Epidermal melanocyte (primary cell): ENCODE data around the gene MYPN.
"Not testable (repeated sequence)": the region's sequence is repeated elsewhere in the genome, so short reads cannot be mapped to it uniquely, and the experiment has no call there.

ENCODE experiments used
- DNase-seq: peaks from one replicate; pipeline ENCODE4 v3.0.0; 2011; ENCODE audit warnings: low spot score; ENCODE audit not compliant: insufficient read length

The MYPN gene

DNA sequence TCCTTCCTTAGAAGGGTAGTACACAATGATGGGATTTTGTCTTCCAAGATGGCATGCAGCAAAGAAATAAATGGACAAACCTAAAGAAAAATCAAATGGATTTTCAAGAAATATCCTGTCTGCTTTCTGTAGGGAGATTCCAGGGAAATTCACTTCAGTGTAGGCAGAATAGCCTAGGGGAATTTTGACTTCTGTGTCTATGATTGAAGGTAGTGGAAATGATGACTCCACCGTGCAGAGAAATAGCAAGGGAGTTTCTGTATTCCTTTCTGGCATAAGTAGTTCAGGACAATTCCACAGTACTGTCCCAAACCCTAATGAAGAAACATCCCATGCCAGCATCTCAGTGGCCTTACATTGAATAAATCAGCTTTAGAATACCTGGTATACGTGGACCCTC lies 113.1 kb downstream of the MYPN start:
- no peak for DNase-seq

GRCh38 chr10:68223535-68224165 lies 114.4 kb downstream of the MYPN start:
- DNase-seq, result no peak

DNA sequence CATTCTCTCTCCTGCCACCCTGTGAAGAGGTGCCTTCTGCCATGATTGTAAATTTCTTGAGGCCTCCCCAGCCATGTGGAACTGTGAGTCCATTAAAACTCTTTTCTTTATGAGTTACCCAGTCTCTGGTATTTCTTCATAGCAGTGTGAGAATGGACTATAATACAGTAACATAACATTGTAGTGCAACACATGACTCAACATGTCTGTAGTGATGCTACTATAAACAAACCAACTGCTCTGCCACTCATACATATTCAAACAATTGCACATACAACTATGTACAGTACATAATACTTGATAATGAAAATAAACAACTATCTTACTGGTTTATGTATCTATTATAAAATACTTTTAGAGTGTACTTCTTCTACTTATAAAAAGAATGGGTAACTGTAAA lies 115.5 kb downstream of the MYPN start:
- no peak for DNase-seq

DNA sequence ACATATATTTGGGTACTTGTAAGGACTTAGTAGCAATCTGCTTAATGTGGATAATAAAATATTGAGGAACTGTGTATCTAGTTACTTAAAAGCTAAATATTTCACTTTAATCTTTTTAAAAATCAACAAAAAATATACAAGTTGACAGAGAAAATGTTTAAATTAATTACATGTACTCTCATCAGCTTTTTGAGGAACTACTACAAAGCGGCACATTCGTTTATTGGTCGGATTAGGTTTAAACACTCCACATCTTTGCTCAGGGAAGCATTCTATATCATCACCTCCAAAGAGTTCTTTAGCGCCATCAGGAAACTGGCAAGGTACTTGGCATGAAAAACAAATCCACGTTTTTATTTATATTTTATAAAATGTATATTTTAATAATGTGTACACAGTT lies 121.0 kb downstream of the MYPN start:
- no peak for DNase-seq

- DNase-seq, result peak; percentile 88
Measured at GRCh38 chr10:68231106-68231816, 122.0 kb downstream of the MYPN start.

DNA sequence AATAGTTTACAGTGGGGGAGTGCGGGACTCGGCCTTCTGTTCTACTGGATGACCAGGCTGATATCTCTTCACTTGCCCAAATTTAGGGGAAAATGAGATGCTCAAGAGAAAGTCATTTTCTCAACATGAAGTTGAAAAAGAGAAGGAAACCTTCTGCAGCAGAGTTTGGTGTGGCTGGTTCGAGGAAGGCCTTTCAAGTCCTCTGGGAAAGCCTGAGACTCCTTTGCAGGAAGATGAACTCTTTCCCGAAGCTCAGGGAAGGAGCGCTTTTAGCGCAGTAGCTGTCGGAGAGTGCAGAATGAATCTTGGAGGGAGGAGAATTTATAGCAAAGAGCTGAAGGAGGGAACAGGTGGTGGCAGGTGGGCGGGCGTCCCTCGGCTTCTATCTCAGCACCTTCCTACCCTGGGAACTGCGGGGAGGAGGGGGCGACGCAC lies 122.5 kb downstream of the MYPN start, which contains the start of gene ATOH7:
TSS of gene ATOH7 (minus strand) at position 297 of the 435 bp plus-strand sequence. CDS start 436 bp downstream, outside the sequence.
- peak; percentile 26 for DNase-seq

DNA sequence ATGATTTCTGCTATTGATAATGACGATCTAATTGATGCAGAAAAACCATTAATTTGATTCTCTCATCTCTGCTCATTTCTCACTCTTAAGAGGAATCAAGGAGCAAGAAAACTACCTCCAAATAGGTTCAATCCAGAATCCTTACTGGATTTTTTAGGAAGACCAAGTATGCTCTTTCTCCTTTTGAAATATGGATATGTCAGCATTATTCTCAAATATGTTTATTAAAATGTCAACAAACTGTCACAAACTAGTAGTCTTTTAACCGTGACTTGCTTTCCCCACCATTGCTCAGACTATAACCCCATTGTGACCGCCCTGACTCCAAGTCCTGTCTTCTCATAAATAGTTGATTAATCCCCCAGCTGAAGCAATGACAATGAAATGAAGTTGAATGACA lies 123.8 kb downstream of the MYPN start:
- DNase-seq, result no peak

DNA sequence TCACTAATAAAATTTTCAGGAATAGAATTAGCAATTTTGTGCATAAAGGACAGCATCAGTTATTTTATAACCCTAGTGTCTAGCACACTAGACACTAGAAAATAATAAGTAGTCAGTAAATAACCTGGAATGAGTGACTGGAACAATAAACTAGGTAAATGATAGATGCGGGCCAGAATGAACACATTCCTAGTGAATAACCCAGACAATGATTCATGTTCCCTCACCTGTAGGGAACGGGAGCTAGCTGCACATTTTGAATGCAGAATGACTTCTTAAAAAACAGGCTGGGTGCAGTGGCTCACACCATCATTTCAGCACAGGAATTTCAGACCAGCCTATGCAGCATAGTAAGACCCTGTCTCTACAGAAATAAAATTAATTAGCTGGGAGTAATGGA lies 125.8 kb downstream of the MYPN start:
- DNase-seq, result no peak

GRCh38 chr10:68235581-68235980 lies 126.3 kb downstream of the MYPN start:
- no peak for DNase-seq

DNA sequence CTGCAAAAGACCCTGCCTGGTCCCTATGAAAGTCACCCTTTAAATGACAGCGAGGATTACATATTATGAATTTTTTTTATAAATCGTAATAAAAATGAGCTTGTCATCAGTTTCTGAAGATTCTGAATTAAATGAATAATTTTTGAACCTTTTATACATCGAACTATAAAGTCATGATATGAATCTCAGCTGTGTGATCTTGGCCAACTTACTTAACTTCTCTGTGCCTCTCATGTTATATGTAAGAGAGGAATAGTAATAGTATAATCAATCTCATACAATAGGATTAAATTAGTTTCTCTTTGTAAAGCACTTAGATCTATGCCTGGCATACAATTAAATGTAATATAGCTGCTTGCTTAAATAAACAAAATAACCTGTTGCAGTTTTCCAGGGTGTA lies 127.9 kb downstream of the MYPN start:
- no peak for DNase-seq

DNA sequence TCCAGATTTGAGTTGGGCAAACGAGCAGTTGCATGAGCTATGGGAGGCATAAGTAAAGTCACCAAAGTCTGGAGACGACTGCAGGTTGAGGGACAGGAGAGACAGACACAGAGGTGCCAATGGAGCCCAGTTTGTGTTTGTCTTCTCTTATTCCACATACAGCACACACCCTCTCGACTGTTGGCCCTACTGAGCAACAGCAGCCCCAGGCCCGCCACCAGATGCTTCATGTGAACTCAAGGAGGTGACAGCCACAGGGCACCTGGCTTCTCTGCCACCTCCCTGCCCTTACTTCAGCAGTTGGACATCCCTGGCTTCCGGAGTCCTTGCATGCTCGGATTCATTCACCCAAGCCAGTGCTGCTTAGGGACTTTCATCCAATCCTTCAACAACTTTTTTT lies 129.1 kb downstream of the MYPN start:
- no peak for DNase-seq

- DNase-seq, result no peak
Measured at GRCh38 chr10:68239069-68239468, 129.8 kb downstream of the MYPN start.

DNA sequence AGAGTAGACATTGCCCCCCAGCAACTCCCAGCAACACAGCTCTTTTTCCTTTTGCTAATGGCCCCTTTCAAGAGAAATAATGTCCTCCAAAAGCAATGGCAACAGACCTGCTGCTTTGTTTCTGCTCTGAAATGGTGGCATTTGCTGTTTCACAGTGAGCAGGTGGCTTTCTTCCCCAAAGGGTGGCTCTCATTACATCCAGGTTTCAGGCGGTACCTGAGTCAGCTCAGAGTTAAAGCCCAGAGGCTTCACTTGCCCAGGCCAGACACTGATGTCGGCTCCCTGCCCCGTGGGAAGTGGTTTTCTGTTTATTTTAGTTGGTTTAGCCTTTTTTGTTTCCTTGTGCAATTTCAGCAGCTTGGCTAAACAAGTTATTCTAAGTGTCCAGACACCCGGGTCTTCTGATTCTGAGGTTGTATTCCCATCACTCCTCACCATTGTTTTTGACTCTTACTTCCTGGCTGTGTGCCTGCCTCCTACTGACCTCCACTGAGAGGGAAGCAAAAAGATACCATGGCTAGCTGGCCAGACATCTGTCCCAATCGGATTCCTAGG lies 130.4 kb downstream of the MYPN start:
- no peak for DNase-seq

- DNase-seq, result no peak
Measured at GRCh38 chr10:68242051-68242450, 132.8 kb downstream of the MYPN start.

DNA sequence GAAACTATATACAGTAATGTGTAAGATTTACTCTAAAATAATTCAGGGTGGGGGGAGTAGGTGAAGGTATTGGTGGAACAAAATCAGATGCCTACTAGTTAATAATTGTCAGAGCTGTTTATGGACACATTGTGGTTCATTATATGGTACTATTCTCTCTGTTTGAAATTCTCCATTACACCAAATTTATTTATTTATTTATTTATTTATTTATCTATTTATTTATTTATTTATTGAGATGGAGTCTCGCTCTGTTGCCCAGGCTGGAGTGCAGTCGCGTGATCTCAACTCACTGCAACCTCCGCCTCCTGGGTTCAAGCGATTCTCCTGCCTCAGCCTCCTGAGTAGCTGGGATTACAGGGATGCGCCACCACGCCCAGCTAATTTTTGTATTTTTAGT lies 137.1 kb downstream of the MYPN start:
- DNase-seq, result not testable (repeated sequence)

GRCh38 chr10:68247931-68248330 lies 138.6 kb downstream of the MYPN start:
- DNase-seq, result no peak

DNA sequence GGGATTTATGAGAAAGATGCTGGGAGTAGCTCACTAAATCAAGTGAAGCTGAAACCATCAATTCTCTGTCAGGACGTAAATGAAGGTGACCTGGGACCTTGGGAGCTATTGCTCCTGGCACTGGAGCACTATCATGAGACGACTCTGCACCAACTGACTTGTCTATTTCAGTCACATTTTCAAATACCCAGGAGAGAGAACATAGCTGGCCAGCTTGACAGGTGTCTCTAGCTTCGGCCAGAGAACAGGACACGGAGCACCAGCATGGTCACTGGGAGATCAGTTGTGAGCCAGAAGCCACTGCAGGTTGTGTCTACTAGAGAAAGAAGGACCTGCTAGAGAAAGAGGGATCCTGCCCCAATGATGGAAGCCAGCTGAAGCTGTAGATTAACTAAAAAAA lies 140.0 kb downstream of the MYPN start:
- no peak for DNase-seq

GRCh38 chr10:68251151-68251550 lies 141.9 kb downstream of the MYPN start:
- DNase-seq, result no peak

DNA sequence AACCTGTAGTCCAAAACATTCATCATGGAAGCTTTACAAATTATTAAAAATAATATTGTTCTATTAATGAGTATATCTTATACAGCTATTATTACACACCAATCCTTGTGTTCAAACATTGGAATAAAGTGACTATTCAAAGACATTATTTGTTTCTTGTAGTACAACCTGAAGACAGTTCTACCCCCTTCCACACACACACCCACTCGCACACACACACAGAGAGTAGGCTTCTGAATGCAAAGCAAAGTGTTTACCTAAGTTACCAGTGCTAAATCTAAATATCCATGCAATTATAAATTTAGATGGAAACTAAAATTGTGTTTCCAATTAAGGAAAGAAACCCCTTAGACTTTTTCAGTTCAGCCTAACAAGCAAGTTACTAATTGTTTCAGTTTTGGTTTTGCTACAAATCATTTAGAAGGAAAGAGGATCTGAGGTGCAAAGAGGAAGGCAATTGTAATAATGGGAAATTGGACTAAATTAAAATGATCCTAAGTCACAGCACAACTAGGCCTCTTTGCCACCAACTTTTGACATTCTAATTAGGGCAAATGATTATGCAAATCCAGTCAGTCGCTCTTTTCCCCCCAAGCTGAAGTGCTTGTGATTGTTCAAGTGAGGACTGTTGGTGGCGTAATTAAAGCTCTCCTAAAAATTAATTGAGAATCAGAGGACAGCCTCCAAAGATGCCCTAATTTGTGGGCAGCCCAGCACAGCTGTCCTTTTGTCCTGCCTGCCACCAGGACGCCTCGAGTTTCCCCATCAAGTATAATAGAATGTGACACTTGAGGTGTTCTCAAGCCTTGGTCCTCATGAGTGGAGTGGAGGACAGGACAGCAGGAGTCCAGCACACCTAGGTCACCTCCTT lies 142.6 kb downstream of the MYPN start:
- no peak for DNase-seq

- DNase-seq, result no peak
Measured at GRCh38 chr10:68253346-68253745, 144.1 kb downstream of the MYPN start.

- DNase-seq, result no peak
Measured at GRCh38 chr10:68261132-68261856, 152.0 kb downstream of the MYPN start.
